Parathyroid adenoma (tissue), 2 donors: ENCODE results near the gene NKAIN4.

ENCODE experiments used
- H2AFZ ChIP-seq: fragments of 300-600 bp; sonication (generic); one replicate; pipeline ENCODE4 v1.7.0; 2017; ENCODE audit warnings: antibody characterized with exemption, mild to moderate bottlenecking
- H3K27ac ChIP-seq: fragments of 300-600 bp; sonication (generic); one replicate; pipeline ENCODE4 v1.7.0; 2017
- H3K27me3 ChIP-seq: fragments of 300-600 bp; sonication (generic); one replicate; pipeline ENCODE4 v1.7.0; 2017; ENCODE audit warnings: low read length; ENCODE audit not compliant: control insufficient read depth, insufficient read depth
- H3K36me3 ChIP-seq: fragments of 300-600 bp; sonication (generic); one replicate; pipeline ENCODE4 v1.7.0; 2017; ENCODE audit warnings: low read length; ENCODE audit not compliant: control insufficient read depth, insufficient read depth
- H3K4me1 ChIP-seq: fragments of 300-600 bp; sonication (generic); one replicate; pipeline ENCODE4 v1.7.0; 2017; ENCODE audit warnings: control low read depth
- H3K4me2 ChIP-seq: fragments of 300-600 bp; sonication (generic); one replicate; pipeline ENCODE4 v1.7.0; 2017; ENCODE audit warnings: low read length
- H3K4me3 ChIP-seq: fragments of 300-600 bp; sonication (generic); one replicate; pipeline ENCODE4 v1.7.0; 2017; ENCODE audit warnings: low read depth, low read length
- H3K79me2 ChIP-seq: fragments of 300-600 bp; sonication (generic); one replicate; pipeline ENCODE4 v1.7.0; 2017; ENCODE audit warnings: control low read depth
- H3K9ac ChIP-seq: fragments of 300-600 bp; sonication (generic); one replicate; pipeline ENCODE4 v1.7.0; 2017; ENCODE audit warnings: mild to moderate bottlenecking
- H3K9me3 ChIP-seq: fragments of 300-600 bp; sonication (generic); one replicate; pipeline ENCODE4 v1.7.0; 2017; ENCODE audit warnings: low read length; ENCODE audit not compliant: control insufficient read depth
- TF ChIP-seq, protein P1 (sequence below): fragments of 300-600 bp; sonication (generic); IDR thresholded peaks from one replicate; pipeline ENCODE4 v1.7.0; 2017; ENCODE audit warnings: antibody characterized with exemption, mild to moderate bottlenecking
- donor health status: primary hyperparathyroidism.

NKAIN4 gene

DNA sequence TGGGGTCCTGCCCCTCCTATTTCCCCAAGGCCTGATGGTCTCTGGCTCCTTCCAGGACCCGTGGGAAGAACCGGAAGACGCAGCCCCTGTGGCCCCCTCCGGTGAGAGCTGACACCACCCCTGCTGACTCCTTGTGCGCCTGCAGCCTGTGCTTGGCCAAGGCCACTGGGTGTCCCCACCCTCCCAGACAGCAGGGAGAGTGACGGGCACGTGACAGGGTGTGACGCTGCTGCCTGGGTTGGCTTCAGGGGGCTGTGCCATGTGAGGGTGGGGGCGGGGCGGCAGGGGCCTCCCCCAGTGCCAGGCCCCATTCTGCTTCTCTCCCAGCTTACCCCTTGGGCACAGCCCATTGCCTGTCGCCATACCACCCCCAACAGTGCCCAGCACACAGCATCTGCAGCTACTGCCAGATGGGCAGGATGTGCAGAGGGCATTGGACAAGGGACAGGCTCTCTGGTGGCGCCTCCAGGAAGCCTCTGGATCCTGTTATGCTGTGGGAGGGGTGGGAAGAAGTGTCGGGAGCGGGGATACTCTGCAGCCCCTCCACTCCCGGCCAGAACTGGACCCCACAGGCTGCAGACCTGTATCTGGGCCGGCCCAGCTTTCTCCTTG is 15.6 kb downstream of the NKAIN4 start:
- Histone ChIP-seq H3K79me2 (no peaks in the 10 kb centered on the region), H3K4me3 (no peak overlapping the region), H3K4me1 (no peaks in the 10 kb centered on the region), H3K9ac (no peak overlapping the region), H3K9me3 (no peaks in the 10 kb centered on the region), H3K27ac (no peak overlapping the region), H2AFZ (no peak overlapping the region), H3K27me3 (no peaks in the 10 kb centered on the region), H3K36me3 (no peaks in the 10 kb centered on the region), H3K4me2 (no peak overlapping the region)
- TF ChIP-seq, protein P1, sequence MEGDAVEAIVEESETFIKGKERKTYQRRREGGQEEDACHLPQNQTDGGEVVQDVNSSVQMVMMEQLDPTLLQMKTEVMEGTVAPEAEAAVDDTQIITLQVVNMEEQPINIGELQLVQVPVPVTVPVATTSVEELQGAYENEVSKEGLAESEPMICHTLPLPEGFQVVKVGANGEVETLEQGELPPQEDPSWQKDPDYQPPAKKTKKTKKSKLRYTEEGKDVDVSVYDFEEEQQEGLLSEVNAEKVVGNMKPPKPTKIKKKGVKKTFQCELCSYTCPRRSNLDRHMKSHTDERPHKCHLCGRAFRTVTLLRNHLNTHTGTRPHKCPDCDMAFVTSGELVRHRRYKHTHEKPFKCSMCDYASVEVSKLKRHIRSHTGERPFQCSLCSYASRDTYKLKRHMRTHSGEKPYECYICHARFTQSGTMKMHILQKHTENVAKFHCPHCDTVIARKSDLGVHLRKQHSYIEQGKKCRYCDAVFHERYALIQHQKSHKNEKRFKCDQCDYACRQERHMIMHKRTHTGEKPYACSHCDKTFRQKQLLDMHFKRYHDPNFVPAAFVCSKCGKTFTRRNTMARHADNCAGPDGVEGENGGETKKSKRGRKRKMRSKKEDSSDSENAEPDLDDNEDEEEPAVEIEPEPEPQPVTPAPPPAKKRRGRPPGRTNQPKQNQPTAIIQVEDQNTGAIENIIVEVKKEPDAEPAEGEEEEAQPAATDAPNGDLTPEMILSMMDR = no peak

DNA sequence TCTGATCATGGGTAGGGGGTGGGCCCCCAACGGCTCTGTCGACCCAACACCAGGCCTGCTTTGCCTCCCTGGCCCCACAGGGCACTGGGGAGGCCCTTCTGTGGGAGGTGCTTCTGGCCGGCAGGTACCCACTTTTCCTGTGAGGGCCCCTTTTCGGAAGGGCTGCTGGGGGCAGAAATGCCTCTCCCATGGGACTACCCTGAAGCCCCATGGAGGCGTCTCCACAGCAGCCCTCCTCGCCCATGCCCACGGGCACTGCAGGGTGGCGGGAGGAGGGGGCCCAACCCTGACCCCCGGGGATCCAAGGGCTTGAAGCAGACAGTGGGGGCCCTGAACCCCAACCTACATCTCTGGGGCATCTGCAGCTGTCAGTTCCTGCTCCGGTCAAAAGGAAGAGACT is 16.2 kb downstream of the NKAIN4 start:
- no peaks in the 10 kb centered on the region for H3K27me3 ChIP-seq
- H2AFZ ChIP-seq = no peak overlapping the region
- no peak overlapping the region for H3K9ac ChIP-seq
- H3K36me3 ChIP-seq = no peaks in the 10 kb centered on the region
- no peak overlapping the region for H3K4me3 ChIP-seq
- H3K4me1 ChIP-seq = no peaks in the 10 kb centered on the region
- no peaks in the 10 kb centered on the region for H3K9me3 ChIP-seq
- TF ChIP-seq, protein P1 = no peak
- H3K27ac ChIP-seq = no peak overlapping the region
- no peaks in the 10 kb centered on the region for H3K79me2 ChIP-seq
- no peak overlapping the region for H3K4me2 ChIP-seq

DNA sequence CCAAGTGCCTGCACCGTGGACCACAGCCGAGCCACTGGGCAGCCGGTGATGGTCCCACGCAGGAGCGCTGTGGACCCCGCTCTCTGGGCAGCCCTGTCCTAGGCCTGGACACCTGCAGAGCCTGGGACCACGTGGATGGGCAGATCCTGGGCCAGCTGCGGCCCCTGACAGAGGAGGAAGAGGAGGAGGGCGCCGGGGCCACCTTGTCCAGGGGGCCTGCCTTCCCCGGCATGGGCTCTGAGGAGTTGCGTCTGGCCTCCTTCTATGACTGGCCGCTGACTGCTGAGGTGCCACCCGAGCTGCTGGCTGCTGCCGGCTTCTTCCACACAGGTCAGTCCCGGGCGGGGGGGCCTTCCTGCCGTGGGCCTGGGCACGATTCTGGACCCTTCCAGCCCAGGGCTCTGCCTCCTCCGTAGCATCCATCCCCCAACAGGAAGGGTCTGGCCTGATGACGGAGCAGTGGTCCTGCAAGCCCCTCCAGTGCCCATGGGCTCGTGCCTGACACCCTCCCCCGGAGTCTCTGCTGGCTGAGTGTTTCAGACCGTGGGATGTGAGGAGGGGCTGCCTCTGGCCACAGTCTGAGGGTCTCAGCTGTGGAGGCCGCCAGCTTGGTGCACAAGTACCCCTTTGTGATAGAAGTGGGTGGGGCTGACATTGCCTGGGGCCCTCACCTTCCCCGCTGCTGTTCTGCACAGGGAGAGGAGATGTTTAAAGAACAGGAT is 18.0 kb downstream of the NKAIN4 start:
- Histone ChIP-seq H3K4me2 (no peak overlapping the region), H3K4me3 (no peak overlapping the region), H3K79me2 (no peaks in the 10 kb centered on the region), H3K27me3 (no peaks in the 10 kb centered on the region), H3K9me3 (no peaks in the 10 kb centered on the region), H2AFZ (no peak overlapping the region), H3K27ac (no peak overlapping the region), H3K9ac (no peak overlapping the region), H3K36me3 (no peaks in the 10 kb centered on the region), H3K4me1 (no peaks in the 10 kb centered on the region)
- TF ChIP-seq, protein P1 = no peak

DNA sequence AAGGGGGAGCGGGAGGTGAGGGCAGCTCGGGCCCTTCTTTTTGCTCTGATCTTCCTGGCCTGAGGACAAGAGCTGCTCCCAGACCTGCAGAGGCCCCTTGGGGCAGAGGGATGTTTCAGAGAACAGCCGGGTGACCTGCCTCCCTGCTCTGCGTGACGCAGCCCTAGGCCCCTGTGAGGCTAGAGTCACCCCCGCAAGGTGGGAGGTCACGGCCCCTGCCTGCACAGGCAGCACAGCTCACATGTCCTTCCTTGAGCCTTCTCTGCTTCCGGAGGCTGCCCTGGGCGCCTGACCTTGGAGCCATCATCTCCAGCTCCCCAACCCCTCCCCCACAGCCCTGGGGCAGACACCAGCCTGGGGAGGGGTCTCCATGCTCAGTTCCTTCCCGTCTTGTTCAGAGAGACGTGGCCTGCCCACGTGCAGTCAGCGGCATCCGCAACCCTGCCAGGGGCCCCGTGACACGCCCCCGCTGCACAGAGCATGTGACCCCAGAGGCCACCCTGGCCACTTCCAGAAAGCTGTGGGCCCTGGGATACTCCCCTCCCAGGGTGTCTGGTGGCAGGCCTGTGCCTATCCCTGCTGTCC is 18.8 kb downstream of the NKAIN4 start, which contains the start of gene BIRC7:
Gene BIRC7, plus strand, starts transcription at position 507 of the 585 bp plus-strand sequence. CDS start 192 bp downstream, outside the sequence.
- Histone ChIP-seq H3K27me3 (no peaks in the 10 kb centered on the region), H3K79me2 (no peaks in the 10 kb centered on the region), H3K4me2 (no peak within 1 kb of the TSS), H2AFZ (no peak within 1 kb of the TSS), H3K27ac (no peak within 1 kb of the TSS), H3K4me1 (no peaks in the 10 kb centered on the region), H3K9me3 (no peaks in the 10 kb centered on the region), H3K4me3 (no peak within 1 kb of the TSS), H3K9ac (no peak within 1 kb of the TSS), H3K36me3 (no peaks in the 10 kb centered on the region)
- TF ChIP-seq, protein P1 = no peak
